Measurements from ENCODE around the gene UNC5C.
"Not testable (repeated sequence)": the region's sequence is repeated elsewhere in the genome, so short reads cannot be mapped to it uniquely, and the experiment has no call there.

Gene UNC5C

GRCh38 chr4:95212692-95213091 lies 336.1 kb downstream of the UNC5C start:
- DNase-seq: no peak

GRCh38 chr4:95209927-95210326 lies 338.8 kb downstream of the UNC5C start:
- no peak for DNase-seq

- no peak for DNase-seq
Measured at GRCh38 chr4:95204873-95205272, 343.9 kb downstream of the UNC5C start.

DNA sequence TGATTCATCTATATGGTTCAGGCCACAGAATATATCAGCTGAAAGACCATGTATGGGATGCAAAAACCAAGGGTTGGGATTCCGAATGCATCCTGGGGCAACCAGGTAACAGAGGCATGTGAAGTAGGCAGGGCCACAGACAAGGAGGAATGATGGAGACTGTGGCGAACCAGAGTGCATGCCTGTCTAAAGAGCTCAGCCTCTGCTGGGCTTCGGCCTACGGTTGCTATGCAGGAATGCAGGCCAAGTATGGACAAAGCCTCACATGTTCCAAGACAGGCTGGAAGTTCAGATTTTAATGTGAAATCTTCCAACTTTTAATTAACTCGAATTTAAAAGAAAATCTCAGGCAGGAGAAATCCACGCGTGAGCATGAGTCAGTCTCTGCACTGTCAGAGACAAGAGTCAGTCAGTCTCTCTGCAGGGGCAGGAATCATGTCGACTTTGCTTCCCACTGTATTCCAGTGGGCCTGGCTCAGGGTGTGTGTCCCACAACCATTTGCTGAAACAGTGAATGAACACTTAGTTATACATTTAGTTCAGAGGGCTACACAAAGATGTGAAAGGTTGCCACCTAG lies 344.4 kb downstream of the UNC5C start:
- no peak for DNase-seq

DNA sequence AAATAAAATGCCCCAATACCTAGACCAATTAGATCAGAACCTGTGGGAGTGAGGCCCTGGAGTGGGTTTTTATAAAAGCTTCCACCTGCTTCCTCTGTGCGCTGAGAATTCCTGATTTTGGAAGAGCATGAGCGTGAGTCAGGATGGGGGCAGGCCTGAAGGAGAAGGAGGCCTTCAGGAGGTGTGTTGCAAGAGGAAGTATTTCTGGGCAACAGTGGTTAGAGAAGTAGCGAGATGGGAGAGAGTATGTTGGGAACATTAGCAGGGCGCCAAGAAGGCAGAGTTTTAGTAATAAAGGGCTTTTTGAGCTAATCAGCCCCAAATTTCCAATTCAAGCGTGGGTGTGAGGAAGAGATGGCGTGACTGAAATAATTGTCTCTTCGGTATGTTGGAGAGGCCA lies 349.8 kb downstream of the UNC5C start:
- DNase-seq: no peak

DNA sequence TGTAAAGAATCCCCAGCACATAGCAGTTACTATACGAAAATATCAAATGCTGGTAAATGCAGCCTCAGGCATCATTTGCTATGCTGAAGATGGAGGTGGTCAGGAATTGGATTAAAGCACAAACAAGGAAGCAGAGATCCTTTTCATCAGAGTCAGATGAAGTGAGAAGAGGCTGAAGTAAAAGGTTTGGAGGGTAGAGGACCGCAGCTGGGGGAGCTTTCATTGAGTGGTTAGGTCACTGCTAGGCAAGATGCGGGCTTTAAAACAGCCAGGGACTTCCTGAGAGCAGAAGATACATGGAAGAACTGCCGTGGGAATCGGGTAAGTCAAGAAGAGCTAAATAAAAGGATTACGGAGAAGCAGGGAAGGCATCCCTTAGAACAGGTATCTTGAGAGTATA lies 351.4 kb downstream of the UNC5C start:
- DNase-seq: no peak

GRCh38 chr4:95193391-95194224 lies 355.2 kb downstream of the UNC5C start:
- no peak for DNase-seq

DNA sequence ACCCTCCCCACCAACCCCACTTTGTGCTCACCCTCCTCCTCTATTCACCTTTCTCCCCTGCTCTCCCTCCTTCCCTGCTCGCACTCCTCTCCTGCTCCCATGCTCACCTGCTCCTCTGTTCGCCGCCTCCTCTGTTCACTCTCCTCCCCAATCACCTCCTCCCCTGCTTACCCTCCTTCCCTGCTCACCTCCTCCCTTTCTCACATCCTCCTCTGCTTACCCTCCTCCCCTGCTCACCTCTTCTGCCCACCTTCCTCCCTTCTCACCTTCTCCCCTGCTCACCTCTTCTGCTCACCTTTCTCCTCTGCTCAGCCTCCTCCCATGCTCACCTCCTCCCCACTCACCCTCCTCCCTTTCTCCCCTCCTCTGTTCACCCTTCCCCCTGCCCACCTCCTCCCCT lies 357.2 kb downstream of the UNC5C start:
- DNase-seq: no peak

DNA sequence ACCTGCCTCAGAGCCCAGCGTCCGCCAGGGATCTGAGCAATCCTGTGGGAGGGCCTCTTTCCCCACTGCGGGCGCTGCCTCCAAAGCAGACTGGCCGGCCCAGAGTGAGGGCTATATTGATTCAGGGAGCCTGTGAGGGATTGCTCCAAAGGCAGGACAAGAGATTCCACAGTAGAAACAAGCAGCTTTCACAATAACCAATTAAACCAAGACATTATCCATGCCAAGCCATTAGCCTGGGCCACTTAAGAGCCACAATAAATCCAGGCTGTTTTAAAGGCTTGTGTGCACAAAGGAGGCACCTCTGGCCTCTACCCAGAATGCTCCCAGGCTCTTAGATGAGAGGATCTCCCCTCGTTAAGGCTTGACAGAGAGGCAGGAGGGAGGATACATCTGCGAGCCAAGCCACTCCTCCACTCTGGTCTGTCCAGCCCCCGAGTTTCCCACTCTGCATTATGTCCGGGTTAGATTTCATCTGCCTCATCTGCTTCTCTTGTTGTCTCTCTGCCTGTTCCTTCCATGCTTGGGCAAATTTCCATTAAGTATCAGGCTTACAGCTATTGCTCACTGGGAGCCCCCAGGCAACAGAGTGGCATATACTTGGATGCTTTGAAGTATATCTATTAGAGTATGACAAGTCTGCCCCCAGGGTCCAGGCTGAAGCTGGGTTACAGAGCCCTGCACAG lies 357.9 kb downstream of the UNC5C start:
- peak; percentile 91 for DNase-seq

DNA sequence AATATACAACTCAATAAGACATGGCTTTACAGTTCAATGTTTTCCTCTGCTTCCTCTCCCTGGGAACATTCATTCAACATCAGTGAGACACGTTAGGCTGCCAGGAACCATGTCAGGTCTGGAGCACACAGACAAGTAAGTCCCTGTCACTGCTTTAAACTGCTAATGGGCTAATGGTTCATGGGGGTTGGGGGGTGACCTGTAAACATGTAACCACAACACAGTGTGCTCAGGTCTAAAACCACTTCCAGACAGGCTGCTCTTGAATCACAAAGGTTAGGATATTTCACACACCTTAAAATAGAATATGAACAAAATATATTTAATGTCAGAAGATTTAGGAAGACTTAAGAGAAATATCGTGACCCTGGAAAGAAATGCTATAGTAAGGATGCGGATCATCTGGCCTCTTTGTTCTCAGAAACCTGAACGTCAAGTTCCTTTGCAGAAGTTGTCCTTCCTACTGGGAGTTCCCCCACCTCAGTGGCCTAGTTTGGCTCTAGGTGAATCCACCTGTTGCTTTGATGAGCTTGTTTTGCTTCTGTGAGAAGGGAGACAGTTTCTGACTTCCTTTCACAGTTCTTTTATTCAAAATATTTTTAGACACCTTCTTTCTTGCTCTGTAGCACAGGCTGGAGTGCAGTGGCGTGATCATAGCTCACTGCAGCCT lies 359.9 kb downstream of the UNC5C start:
- DNase-seq: no peak

- DNase-seq: peak; percentile 20
Measured at GRCh38 chr4:95186666-95187065, 362.1 kb downstream of the UNC5C start.

DNA sequence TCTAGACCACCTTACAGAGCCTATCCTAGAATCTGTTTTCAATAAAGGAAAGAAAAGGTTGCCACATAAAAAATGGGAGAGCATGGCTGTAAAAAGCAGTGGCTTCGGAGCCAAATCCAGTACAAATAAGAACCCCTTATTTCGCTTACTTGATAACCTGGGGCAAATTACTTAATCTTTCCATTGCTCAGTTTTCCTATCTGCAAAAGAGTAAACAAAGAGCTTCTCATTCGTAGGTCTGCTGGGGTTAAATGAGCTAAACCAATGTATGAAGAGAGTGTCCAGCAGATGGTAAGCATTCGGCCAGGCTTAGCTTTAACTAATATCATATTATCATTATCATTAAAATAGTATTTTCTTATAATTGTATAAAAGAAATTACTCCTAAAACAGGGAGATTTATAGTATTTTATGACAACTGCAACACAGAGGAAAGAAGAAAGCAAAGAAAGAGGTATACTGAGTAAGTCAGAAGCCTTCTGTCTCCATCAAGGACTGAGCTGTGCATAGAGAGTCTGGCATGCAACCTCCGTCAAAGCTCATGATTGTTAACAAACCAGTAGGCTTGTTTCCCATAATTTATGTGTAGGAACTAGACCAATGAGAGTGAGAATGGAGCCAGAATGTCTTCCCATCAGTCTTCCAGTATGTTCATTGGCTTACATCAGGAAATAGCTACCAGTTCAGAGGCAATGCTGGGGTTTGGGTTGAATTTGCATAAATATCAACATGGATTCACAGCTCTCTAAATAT lies 364.9 kb downstream of the UNC5C start:
- DNase-seq: no peak

GRCh38 chr4:95181996-95182306 lies 366.8 kb downstream of the UNC5C start:
- no peak for DNase-seq

DNA sequence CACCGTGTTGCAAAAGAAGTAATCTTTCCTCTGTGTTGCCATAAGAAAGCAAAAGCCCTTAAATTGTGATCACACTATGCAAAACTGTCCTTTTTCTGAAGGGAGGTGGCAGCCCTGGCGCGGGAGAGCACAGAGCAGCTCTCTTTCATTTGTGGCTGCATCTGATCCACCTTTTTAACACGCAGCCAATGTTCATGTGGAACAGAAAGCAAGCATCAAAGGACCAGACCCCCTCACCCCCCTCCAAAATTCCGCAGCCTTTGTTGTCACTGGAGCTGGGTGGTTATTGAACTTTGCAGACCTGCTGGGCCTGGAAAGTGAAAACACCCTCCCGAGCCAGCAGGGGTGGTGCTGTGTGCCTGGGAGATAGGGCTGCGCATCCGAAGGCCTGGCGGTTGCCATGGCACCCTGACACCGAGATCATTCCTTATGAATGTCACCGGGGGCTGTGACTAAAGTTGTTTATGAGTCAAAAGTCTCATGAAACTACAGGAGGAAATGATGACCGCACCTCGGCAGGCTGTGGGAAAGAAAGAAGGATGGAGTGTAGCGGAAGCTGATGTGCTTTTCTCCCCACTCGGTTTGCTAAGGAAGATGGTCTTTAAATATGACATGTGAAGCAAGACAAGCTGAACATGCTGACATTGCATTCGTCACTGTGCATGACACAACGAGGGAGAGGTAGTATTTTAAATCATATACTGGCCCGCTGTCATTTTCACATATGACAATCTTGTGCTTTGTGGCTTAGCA lies 367.4 kb downstream of the UNC5C start:
- peak; percentile 25 for DNase-seq

DNA sequence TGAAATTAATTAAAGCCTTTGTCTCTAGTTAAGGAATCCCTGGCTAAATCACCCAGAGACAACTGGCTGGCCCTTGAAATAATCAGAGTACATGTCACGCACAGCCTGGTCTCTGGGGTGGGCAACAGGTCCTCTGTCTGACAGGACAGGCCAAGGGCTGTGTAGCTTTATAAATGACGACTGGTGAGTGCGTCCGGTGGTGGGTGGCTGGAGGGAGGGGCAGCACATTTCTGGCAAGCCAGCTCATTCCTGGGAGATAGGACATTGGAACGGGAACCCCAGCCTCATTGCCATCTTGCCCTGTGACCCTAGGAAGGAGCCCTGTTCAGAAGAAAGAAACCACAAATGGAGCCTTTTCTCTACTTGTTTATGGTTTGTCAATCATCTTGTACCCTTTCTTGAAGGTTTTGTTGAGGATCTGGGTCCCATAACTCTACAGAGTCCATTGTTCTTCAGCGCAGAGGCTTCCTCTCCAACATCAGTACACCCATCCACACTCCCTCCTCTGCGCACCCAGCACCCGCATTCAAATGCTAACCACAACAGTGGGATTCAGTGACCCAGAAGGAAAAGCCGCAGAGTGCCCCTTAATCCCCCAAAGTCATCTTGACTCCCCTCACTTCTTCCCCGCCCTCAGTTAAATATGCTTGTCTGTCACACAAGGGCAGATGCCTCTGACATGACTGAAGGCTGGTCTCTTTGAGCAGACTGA lies 368.1 kb downstream of the UNC5C start:
- DNase-seq: no peak

DNA sequence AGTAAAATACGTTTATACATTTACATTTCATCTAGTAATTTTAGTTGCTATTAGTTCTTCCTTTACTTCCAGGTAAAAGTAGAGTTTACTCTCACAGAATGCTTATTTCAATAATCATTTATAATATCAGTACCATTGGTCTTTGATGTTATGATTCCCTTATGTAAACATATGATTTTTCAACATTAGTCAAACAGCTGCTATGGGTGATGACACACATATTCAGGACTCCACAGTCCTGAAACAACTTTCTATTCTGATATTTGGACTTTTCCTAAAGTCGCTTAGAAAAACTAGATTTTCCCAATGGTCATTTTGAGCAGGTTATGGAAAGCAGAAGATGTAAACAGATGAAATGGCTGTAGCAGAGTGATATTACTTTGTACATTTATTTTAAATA lies 369.8 kb downstream of the UNC5C start:
- DNase-seq: no peak

GRCh38 chr4:95171377-95171776 lies 377.4 kb downstream of the UNC5C start:
- not testable (repeated sequence) for DNase-seq

GRCh38 chr4:95170176-95170575 lies 378.6 kb downstream of the UNC5C start:
- DNase-seq: no peak

GRCh38 chr4:95167805-95168204 lies 381.0 kb downstream of the UNC5C start:
- DNase-seq: no peak

GRCh38 chr4:95165926-95166524 lies 382.7 kb downstream of the UNC5C start:
- peak; percentile 66 for DNase-seq

- DNase-seq: no peak
Measured at GRCh38 chr4:95162867-95163266, 385.9 kb downstream of the UNC5C start.
